Measurements from ENCODE around the gene UTP14C. TPM values are rescaled to one million over a fixed set of nuclear protein-coding genes. Genes with fewer than 3 reads are reported as not detected.
A peak's percentile ranks its signal among the peaks of the same experiment; 100 is the strongest.
"Not testable (repeated sequence)": the region's sequence is repeated elsewhere in the genome, so short reads cannot be mapped to it uniquely, and the experiment has no call there.

The UTP14C gene
- total RNA-seq, 1 experiment from 2014 or later = 14.6 TPM

DNA sequence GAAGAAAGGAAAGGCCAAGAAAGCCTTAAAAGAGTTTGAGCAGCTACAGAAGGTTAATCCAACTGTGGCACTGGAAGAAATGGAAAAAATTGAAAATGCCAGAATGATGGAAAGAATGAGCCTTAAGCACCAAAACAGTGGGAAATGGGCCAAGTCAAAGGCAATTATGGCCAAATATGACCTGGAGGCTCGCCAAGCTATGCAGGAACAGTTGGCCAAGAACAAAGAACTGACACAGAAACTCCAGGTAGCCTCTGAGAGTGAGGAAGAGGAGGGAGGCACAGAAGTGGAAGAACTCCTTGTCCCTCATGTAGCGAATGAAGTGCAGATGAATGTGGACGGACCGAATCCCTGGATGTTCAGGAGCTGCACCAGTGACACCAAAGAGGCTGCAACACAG lies 5.1 kb downstream of the UTP14C start:
- Mint-ChIP-seq H3K9me3 (ENCODE audit: unreplicated experiment) (peaks cover 13% of the 10 kb centered on the region), H3K4me3 (ENCODE audit: unreplicated experiment) (no peak overlapping the region), H3K4me1 (ENCODE audit: insufficient read depth, unreplicated experiment) (peaks cover 32% of the 10 kb centered on the region), H3K27me3 (ENCODE audit: insufficient read depth, unreplicated experiment) (no peaks in the 10 kb centered on the region), H3K27ac (ENCODE audit: low read depth, unreplicated experiment) (no peak overlapping the region), H3K36me3 (ENCODE audit: insufficient read depth, unreplicated experiment) (peaks cover 37% of the 10 kb centered on the region)
- ChIA-PET POLR2A (interaction anchor here (1.3 kb wide), 1 partner anchor 17 kb away, joined by 3 read pairs; the partner anchor contains the start of gene ALG11), CTCF (interaction anchor here (0.5 to 1.2 kb wide), 4 partner anchors 26 to 421 kb away, joined by 3 to 4 read pairs (median 4); no protein-coding TSS in a partner anchor)
- intact Hi-C loops (cut with micrococcal nuclease) = no loop called here
- DNase-seq (ENCODE audit: unreplicated experiment) = peak; percentile 22
- TF ChIP-seq CTCF (IDR thresholded peaks at IDR 0.05; ENCODE audit: unreplicated experiment) = no peak
- BruUV-seq (replicated peaks) = no TSS peak

DNA sequence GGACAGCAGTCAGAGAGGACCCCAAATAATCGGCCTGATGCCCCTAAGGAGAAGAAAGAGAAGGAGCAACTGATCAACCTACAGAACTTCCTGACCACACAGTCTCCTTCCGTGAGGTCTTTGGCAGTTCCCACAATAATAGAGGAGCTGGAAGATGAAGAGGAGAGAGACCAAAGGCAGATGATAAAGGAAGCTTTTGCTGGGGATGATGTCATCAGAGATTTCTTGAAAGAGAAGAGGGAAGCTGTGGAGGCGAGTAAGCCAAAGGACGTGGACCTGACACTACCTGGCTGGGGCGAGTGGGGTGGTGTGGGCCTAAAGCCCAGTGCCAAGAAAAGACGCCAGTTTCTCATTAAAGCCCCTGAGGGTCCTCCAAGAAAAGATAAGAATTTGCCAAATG lies 5.9 kb downstream of the UTP14C start:
- H3K9me3 Mint-ChIP-seq (ENCODE audit: unreplicated experiment) = peaks cover 13% of the 10 kb centered on the region
- CTCF ChIA-PET = interaction anchor here (0.6 to 1.2 kb wide), 3 partner anchors 10 to 118 kb away, joined by 3 to 4 read pairs (median 3); no protein-coding TSS in a partner anchor
- peaks cover 29% of the 10 kb centered on the region for H3K36me3 Mint-ChIP-seq (ENCODE audit: insufficient read depth, unreplicated experiment)
- H3K4me1 Mint-ChIP-seq (ENCODE audit: insufficient read depth, unreplicated experiment) = peaks cover 27% of the 10 kb centered on the region
- TSS peak; percentile 5 for BruUV-seq (replicated peaks)
- H3K27ac Mint-ChIP-seq (ENCODE audit: low read depth, unreplicated experiment); intact Hi-C loops (cut with micrococcal nuclease); H3K27me3 Mint-ChIP-seq (ENCODE audit: insufficient read depth, unreplicated experiment); DNase-seq (ENCODE audit: unreplicated experiment); H3K4me3 Mint-ChIP-seq (ENCODE audit: unreplicated experiment): not testable (repeated sequence)
- POLR2A ChIA-PET = interaction anchor here (0.5 to 1.3 kb wide), 2 partner anchors 18 to 151 kb away, joined by 3 read pairs; partner anchors contain the start of gene ALG11

- ChIA-PET CTCF (no interaction called here), POLR2A (interaction anchor here (0.7 to 1.6 kb wide), 2 partner anchors 20 to 71 kb away, joined by 3 to 4 read pairs; partner anchors contain the start of gene ALG11)
- H3K4me1 Mint-ChIP-seq (ENCODE audit: insufficient read depth, unreplicated experiment) = peaks cover 9% of the 10 kb centered on the region
Measured at GRCh38 chr13:52033039-52033438, 8.5 kb downstream of the UTP14C start.

DNA sequence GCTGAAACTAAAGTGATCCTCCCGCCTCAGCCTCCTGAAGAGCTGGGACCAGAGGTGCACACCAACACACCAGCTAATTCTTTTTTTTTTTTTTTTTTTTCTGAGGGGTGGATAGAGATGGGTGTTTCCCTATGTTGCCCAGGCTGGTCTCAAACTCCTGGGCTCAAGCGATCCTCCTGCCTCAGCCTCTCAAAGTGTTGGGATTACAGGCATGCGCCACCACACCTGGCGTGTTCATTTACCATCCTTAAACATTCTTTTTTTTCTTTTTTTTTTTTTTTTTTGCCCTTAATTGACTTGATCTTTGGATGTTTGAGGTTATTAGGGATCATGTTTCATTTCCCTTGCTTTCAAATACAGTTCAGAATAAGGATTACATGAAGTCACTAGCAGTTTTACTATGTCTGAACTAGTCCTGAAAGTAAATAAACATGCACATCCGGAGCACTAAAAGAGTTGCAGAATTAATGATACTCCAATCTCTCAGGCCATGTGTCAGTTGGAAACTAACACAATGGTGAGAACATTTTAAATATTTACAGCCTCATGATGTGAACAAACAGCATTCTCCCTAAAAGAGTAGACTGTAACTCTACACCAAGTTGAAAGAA lies 10.2 kb downstream of the UTP14C start:
- CTCF ChIA-PET = interaction anchor here (0.6 to 0.7 kb wide), 4 partner anchors 13 to 1155 kb away, joined by 3 to 6 read pairs (median 3); no protein-coding TSS in a partner anchor
- DNase-seq (ENCODE audit: unreplicated experiment) = no peak
- POLR2A ChIA-PET = no interaction called here
- no peak for TF ChIP-seq CTCF (IDR thresholded peaks at IDR 0.05; ENCODE audit: unreplicated experiment)
- H3K4me3 Mint-ChIP-seq (ENCODE audit: unreplicated experiment) = no peak overlapping the region
- no peaks in the 10 kb centered on the region for H3K27me3 Mint-ChIP-seq (ENCODE audit: insufficient read depth, unreplicated experiment)
- peaks cover 11% of the 10 kb centered on the region for H3K36me3 Mint-ChIP-seq (ENCODE audit: insufficient read depth, unreplicated experiment)
- H3K27ac Mint-ChIP-seq (ENCODE audit: low read depth, unreplicated experiment) = no peak overlapping the region
- intact Hi-C loops (cut with micrococcal nuclease) = no loop called here
- no peaks in the 10 kb centered on the region for H3K9me3 Mint-ChIP-seq (ENCODE audit: unreplicated experiment)
- BruUV-seq (replicated peaks) = no TSS peak
- H3K4me1 Mint-ChIP-seq (ENCODE audit: insufficient read depth, unreplicated experiment) = peaks cover 2% of the 10 kb centered on the region

More at GRCh38 chr13:52033039-52033438, 8.5 kb downstream of the UTP14C start:
- Mint-ChIP-seq H3K4me3 (ENCODE audit: unreplicated experiment) (no peak overlapping the region), H3K36me3 (ENCODE audit: insufficient read depth, unreplicated experiment) (peaks cover 23% of the 10 kb centered on the region), H3K27me3 (ENCODE audit: insufficient read depth, unreplicated experiment) (no peaks in the 10 kb centered on the region), H3K27ac (ENCODE audit: low read depth, unreplicated experiment) (no peak overlapping the region), H3K9me3 (ENCODE audit: unreplicated experiment) (peaks cover 7% of the 10 kb centered on the region)
- intact Hi-C loops (cut with micrococcal nuclease) = no loop called here
- no TSS peak for BruUV-seq (replicated peaks)
- DNase-seq (ENCODE audit: unreplicated experiment) = no peak
- TF ChIP-seq CTCF (IDR thresholded peaks at IDR 0.05; ENCODE audit: unreplicated experiment) = no peak
